SH-SY5Y (cell line): Measurements from ENCODE around the gene BMP4.

Source experiments
- GATA2 ChIP-seq: IDR thresholded peaks from 2 replicates; pipeline ENCODE4 v1.6.1; 2011; ENCODE audit warnings: mild to moderate bottlenecking, low read depth, low read length
- GATA3 ChIP-seq: IDR thresholded peaks from 2 replicates; pipeline ENCODE4 v1.6.1; 2011; ENCODE audit warnings: low read depth, mild to moderate bottlenecking, low read length, moderate library complexity

- TF ChIP-seq GATA2, result no peak
- TF ChIP-seq GATA3, result no peak
Measured at GRCh38 chr14:53964249-53964648, 7.6 kb upstream of the BMP4 start.
